Measurements from ENCODE around the gene ST3GAL3. TPM values are rescaled to one million over a fixed set of nuclear protein-coding genes. Genes with fewer than 3 reads are reported as not detected.

Gene ST3GAL3
- total and polyA plus RNA-seq, 2 donors (not counting 1 experiment from before 2014, with no cell fraction given) = 13.7 to 16.3 TPM

DNA sequence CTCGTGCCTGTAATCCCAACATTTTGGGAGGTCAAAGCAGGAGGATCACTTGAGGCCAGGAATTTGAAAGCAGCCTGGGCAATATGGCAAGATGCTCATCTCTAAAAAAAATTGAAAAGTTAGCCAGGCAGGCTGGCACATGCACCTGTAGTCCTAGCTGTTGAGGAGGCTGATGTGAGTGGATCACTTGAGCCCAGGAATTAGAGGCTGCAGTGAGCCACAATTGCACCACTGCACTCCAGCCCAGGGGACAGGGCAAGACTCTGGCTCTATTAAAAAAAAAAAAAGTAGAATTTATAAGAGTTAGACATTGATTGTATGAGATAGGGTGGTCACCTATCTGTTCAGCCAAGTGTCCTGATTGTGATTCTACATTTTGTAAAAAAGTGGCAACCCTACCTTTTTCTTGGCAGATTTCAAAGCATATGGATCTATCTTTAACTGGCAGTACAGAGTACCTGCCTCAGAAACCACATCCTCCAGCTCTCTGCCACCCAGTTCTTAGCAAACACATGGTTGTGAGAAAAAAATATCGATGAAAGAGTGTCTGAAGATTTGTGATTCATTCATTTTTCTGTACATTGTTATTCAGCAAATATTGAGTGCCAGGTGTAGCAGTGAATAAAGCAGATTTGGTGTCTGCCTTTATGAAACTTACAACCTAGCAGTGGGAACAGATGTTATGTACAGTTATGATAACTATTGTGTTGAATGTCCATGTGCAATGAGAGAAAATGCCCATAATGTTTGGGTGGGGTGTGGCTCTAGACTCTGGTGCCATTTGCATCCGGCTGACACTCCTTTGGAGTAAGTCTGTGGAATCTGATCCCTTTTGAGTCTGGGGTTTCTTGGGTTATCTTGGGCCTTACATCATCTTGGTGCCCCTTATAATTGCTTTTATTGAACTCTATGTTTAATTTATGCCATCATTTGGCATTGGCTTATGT, 82.5 kb downstream of the ST3GAL3 start:
- H3K9ac ChIP-seq (ENCODE audit: insufficient read depth, low read length) = no peak overlapping the region
- no peaks in the 10 kb centered on the region for H4K20me1 ChIP-seq (ENCODE audit: control insufficient read depth, extremely low read depth, insufficient read depth, low read length)
- H3K79me2 ChIP-seq (ENCODE audit: control insufficient read depth, insufficient read depth, low read length) = no peaks in the 10 kb centered on the region
- TF ChIP-seq, protein P1, sequence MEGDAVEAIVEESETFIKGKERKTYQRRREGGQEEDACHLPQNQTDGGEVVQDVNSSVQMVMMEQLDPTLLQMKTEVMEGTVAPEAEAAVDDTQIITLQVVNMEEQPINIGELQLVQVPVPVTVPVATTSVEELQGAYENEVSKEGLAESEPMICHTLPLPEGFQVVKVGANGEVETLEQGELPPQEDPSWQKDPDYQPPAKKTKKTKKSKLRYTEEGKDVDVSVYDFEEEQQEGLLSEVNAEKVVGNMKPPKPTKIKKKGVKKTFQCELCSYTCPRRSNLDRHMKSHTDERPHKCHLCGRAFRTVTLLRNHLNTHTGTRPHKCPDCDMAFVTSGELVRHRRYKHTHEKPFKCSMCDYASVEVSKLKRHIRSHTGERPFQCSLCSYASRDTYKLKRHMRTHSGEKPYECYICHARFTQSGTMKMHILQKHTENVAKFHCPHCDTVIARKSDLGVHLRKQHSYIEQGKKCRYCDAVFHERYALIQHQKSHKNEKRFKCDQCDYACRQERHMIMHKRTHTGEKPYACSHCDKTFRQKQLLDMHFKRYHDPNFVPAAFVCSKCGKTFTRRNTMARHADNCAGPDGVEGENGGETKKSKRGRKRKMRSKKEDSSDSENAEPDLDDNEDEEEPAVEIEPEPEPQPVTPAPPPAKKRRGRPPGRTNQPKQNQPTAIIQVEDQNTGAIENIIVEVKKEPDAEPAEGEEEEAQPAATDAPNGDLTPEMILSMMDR (conservative IDR thresholded peaks at IDR 0.05 in 1 of 2, IDR thresholded peaks at IDR 0.05 in 1 of 2; ENCODE audit: low read depth in 1 of 2, low read length in 2 of 2) = no peak
- no peak for TF ChIP-seq EZH2 (IDR thresholded peaks at IDR 0.05; ENCODE audit: low read length, missing control alignments)
- no peak overlapping the region for H3K4me2 ChIP-seq (ENCODE audit: extremely low read depth, insufficient read depth, low read length)
- H3K27ac ChIP-seq (ENCODE audit: insufficient read depth, low read length) = no peak overlapping the region
- no peak overlapping the region for H2AFZ ChIP-seq (ENCODE audit: low read length)
- H3K36me3 ChIP-seq (ENCODE audit: control insufficient read depth, insufficient read depth, low read length) = peaks cover 3% of the 10 kb centered on the region
- H3K4me1 ChIP-seq (ENCODE audit: control insufficient read depth, extremely low read depth, insufficient read depth, low read length) = peaks cover 3% of the 10 kb centered on the region
- no peaks in the 10 kb centered on the region for H3K27me3 ChIP-seq (ENCODE audit: control insufficient read depth, insufficient read depth, low read length)
- no peak overlapping the region for H3K4me3 ChIP-seq (replicated peaks in 1 of 4; ENCODE audit: control extremely low read depth in 1 of 4, insufficient read depth in 1 of 4, low read depth in 3 of 4, low read length in 4 of 4)
- no peaks in the 10 kb centered on the region for H3K9me3 ChIP-seq (ENCODE audit: control insufficient read depth, insufficient read depth, low read depth, low read length)
- DNase-seq (ENCODE audit: low read depth in 2 of 2) = no peak

DNA sequence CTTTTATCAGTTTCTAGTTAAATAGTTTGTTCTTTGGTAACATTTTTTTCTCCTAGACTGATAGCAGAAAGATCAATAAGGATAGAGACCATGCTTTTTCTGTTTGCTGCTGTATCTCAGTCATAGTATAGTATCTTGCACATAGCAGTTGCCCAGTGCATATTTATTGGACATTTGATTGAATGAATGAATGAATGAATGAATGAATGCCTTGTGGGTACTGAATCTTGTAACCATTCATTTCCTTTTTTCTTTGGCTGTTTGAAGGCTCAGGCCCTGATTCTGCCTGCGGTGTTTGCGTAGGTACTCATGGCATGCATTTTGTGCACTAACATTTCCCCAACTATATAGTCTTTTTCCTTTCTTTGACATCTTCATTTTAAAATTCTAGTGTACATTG, 83.9 kb downstream of the ST3GAL3 start:
- Histone ChIP-seq H3K36me3 (ENCODE audit: control insufficient read depth, insufficient read depth, low read length) (peaks cover 3% of the 10 kb centered on the region), H3K27ac (ENCODE audit: insufficient read depth, low read length) (no peak overlapping the region)

GRCh38 chr1:43796111-43796581, 88.8 kb downstream of the ST3GAL3 start:
- Histone ChIP-seq H3K4me1 (ENCODE audit: control insufficient read depth, extremely low read depth, insufficient read depth, low read length) (peaks cover 13% of the 10 kb centered on the region), H3K27me3 (ENCODE audit: control insufficient read depth, insufficient read depth, low read length) (no peaks in the 10 kb centered on the region), H3K27ac (ENCODE audit: insufficient read depth, low read length) (no peak overlapping the region), H3K9me3 (ENCODE audit: control insufficient read depth, insufficient read depth, low read depth, low read length) (no peaks in the 10 kb centered on the region), H3K9ac (ENCODE audit: insufficient read depth, low read length) (no peak overlapping the region), H2AFZ (ENCODE audit: low read length) (no peak overlapping the region), H4K20me1 (ENCODE audit: control insufficient read depth, extremely low read depth, insufficient read depth, low read length) (no peaks in the 10 kb centered on the region), H3K36me3 (ENCODE audit: control insufficient read depth, insufficient read depth, low read length) (peaks cover 3% of the 10 kb centered on the region), H3K4me2 (ENCODE audit: extremely low read depth, insufficient read depth, low read length) (no peak overlapping the region), H3K4me3 (replicated peaks in 1 of 4; ENCODE audit: control extremely low read depth in 1 of 4, insufficient read depth in 1 of 4, low read depth in 3 of 4, low read length in 4 of 4) (no peak overlapping the region), H3K79me2 (ENCODE audit: control insufficient read depth, insufficient read depth, low read length) (no peaks in the 10 kb centered on the region)
- peak; percentile 71 to 85 for DNase-seq (ENCODE audit: low read depth in 2 of 2)
- TF ChIP-seq, protein P1 (conservative IDR thresholded peaks at IDR 0.05 in 1 of 2, IDR thresholded peaks at IDR 0.05 in 1 of 2; ENCODE audit: low read depth in 1 of 2, low read length in 2 of 2) = no peak
- no peak for TF ChIP-seq EZH2 (IDR thresholded peaks at IDR 0.05; ENCODE audit: low read length, missing control alignments)

More for the DNA sequence above, 83.9 kb downstream of the ST3GAL3 start:
- H3K79me2 ChIP-seq (ENCODE audit: control insufficient read depth, insufficient read depth, low read length) = no peaks in the 10 kb centered on the region
- H3K9ac ChIP-seq (ENCODE audit: insufficient read depth, low read length) = no peak overlapping the region
- no peak overlapping the region for H2AFZ ChIP-seq (ENCODE audit: low read length)
- H3K9me3 ChIP-seq (ENCODE audit: control insufficient read depth, insufficient read depth, low read depth, low read length) = no peaks in the 10 kb centered on the region
- H4K20me1 ChIP-seq (ENCODE audit: control insufficient read depth, extremely low read depth, insufficient read depth, low read length) = no peaks in the 10 kb centered on the region
- no peak for TF ChIP-seq EZH2 (IDR thresholded peaks at IDR 0.05; ENCODE audit: low read length, missing control alignments)
- TF ChIP-seq, protein P1 (conservative IDR thresholded peaks at IDR 0.05 in 1 of 2, IDR thresholded peaks at IDR 0.05 in 1 of 2; ENCODE audit: low read depth in 1 of 2, low read length in 2 of 2) = no peak
- no peak overlapping the region for H3K4me2 ChIP-seq (ENCODE audit: extremely low read depth, insufficient read depth, low read length)
- peaks cover 3% of the 10 kb centered on the region for H3K4me1 ChIP-seq (ENCODE audit: control insufficient read depth, extremely low read depth, insufficient read depth, low read length)
- no peaks in the 10 kb centered on the region for H3K27me3 ChIP-seq (ENCODE audit: control insufficient read depth, insufficient read depth, low read length)
- no peak for DNase-seq (ENCODE audit: low read depth in 2 of 2)
- H3K4me3 ChIP-seq (replicated peaks in 1 of 4; ENCODE audit: control extremely low read depth in 1 of 4, insufficient read depth in 1 of 4, low read depth in 3 of 4, low read length in 4 of 4) = no peak overlapping the region
